Gastrocnemius medialis (tissue), 4 donors: ENCODE data around the gene MRPL42. TPM values are rescaled to one million over a fixed set of nuclear protein-coding genes. Genes with fewer than 3 reads are reported as not detected.

Source experiments
- ATAC-seq, 2 donors: fragments of 150-250 bp; one replicate each; pipeline ENCODE4 v1.9.1; 2016
- DNase-seq, 2 donors: peaks; one replicate each; pipeline ENCODE4 v3.0.0-alpha.2; 2019
- H3K27ac ChIP-seq, 4 donors: fragments of 200-600 bp; sonication (generic); 1 replicate in 1 of 4; 2 replicates in 3 of 4; pipeline ENCODE4 v1.5.1; 2016 to 2018; ENCODE audit warnings: mild to moderate bottlenecking in 2 of 4, moderate library complexity in 1 of 4
- H3K27me3 ChIP-seq, 3 donors: fragments of 200-600 bp; sonication (generic) in 2 of 3; 1 replicate in 1 of 3; 2 replicates in 2 of 3; pipeline versions ENCODE4 v1.5.1 to v1.6.0; 2016 to 2019; ENCODE audit warnings: mild to moderate bottlenecking in 1 of 3, moderate library complexity in 1 of 3
- H3K36me3 ChIP-seq, 2 donors: fragments of 200-600 bp; sonication (generic) in 1 of 2; one replicate each; pipeline ENCODE4 v1.5.1; 2017 to 2018
- H3K4me1 ChIP-seq, 2 donors: fragments of 200-600 bp; sonication (generic) in 1 of 2; one replicate each; pipeline ENCODE4 v1.5.1; 2016 to 2017; ENCODE audit warnings: mild to moderate bottlenecking in 2 of 2
- H3K4me3 ChIP-seq, 4 donors: fragments of 200-600 bp; sonication (generic) in 3 of 4; 1 replicate in 1 of 4; 2 replicates in 3 of 4; pipeline ENCODE4 v1.5.1; 2016 to 2019; ENCODE audit warnings: mild to moderate bottlenecking in 2 of 4
- H3K9me3 ChIP-seq, 3 donors: fragments of 200-600 bp; sonication (generic) in 2 of 3; 1 replicate in 1 of 3; 2 replicates in 2 of 3; pipeline ENCODE4 v1.5.1; 2016 to 2019
- POLR2A ChIP-seq, 2 donors: fragments of 450-650 bp; IDR thresholded peaks; one replicate each; pipeline ENCODE4 v1.6.1; 2017; ENCODE audit warnings: antibody characterized with exemption in 2 of 2, mild to moderate bottlenecking in 2 of 2, moderate library complexity in 2 of 2
- in situ Hi-C, 4 donors: fragments of 200-750 bp; cut with MboI; loops; one replicate each; pipeline versions ENCODE4 v1.15.0 to v1.8.0; 2017; ENCODE audit warnings: low sequenced_read_pairs in 4 of 4
- intact Hi-C: fragments of 100-400 bp; cut with DNase I; formaldehyde crosslinking; loops from one replicate; pipeline ENCODE4 v1.15.1; 2023; ENCODE audit warnings: low total_unique reads
- total RNA-seq, 4 donors: library from RNA; depleted of rRNA; stranded (reverse); fragments of >200 nt; gene quantifications; one replicate each; pipeline versions ENCODE4 v1.1.0 to v1.2.3, GENCODE V29; 2016
- TF ChIP-seq, protein P1 (sequence below), 5 experiments: fragments of 450-650 bp in 3 of 5; fragments of 200-600 bp in 2 of 5; sonication (generic) in 2 of 5; IDR thresholded peaks in 4 of 5; conservative IDR thresholded peaks in 1 of 5; 1 replicate in 4 of 5; 2 replicates in 1 of 5; pipeline ENCODE4 v1.5.1; 2016 to 2019; ENCODE audit warnings: antibody characterized with exemption in 5 of 5, mild to moderate bottlenecking in 3 of 5, moderate library complexity in 3 of 5

MRPL42 gene
- total RNA-seq, 4 donors from 2014 or later: 14.0 to 44.6 (median 34.8) TPM

- Histone ChIP-seq H3K4me3 (no peak overlapping the region), H3K27ac (no peak overlapping the region), H3K4me1 (peaks cover 2 to 6% of the 10 kb centered on the region in 2 donors), H3K9me3 (no peaks in the 10 kb centered on the region), H3K27me3 (no peaks in the 10 kb centered on the region), H3K36me3 (no peaks in the 10 kb centered on the region)
- TF ChIP-seq, protein P1, sequence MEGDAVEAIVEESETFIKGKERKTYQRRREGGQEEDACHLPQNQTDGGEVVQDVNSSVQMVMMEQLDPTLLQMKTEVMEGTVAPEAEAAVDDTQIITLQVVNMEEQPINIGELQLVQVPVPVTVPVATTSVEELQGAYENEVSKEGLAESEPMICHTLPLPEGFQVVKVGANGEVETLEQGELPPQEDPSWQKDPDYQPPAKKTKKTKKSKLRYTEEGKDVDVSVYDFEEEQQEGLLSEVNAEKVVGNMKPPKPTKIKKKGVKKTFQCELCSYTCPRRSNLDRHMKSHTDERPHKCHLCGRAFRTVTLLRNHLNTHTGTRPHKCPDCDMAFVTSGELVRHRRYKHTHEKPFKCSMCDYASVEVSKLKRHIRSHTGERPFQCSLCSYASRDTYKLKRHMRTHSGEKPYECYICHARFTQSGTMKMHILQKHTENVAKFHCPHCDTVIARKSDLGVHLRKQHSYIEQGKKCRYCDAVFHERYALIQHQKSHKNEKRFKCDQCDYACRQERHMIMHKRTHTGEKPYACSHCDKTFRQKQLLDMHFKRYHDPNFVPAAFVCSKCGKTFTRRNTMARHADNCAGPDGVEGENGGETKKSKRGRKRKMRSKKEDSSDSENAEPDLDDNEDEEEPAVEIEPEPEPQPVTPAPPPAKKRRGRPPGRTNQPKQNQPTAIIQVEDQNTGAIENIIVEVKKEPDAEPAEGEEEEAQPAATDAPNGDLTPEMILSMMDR (IDR thresholded peaks at IDR 0.05 in 4 of 5, conservative IDR thresholded peaks at IDR 0.05 in 1 of 5): no peak
- TF ChIP-seq POLR2A (IDR thresholded peaks at IDR 0.05): no peak
- in situ Hi-C loops: no loop called here
- intact Hi-C loops: no loop called here
- DNase-seq (no peak), ATAC-seq (no peak)
Measured at GRCh38 chr12:93451423-93452158, 15.7 kb upstream of the MRPL42 start.

DNA sequence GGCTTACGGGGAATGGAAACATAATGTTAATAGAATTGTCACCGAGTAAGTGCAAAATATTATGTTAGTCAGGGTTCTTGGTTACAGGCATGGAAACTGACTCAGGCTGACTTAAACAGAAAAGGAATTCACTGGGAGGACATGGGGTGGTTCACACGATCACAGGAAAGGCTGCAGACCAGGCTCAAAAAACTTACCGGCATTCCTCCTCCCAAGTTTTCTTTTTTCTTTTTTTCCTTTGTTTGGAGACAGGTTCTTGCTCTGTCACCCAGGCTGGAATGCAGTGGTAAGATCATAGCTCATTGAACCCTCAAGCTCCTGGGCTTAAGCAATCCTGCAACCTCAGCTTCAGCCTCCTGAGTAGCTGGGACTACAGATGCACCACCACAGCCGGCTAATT is 13.7 kb upstream of the MRPL42 start:
- Histone ChIP-seq H3K4me3 (no peak overlapping the region), H3K27me3 (no peaks in the 10 kb centered on the region), H3K4me1 (peaks cover 2% of the 10 kb centered on the region in 2 donors), H3K36me3 (no peaks in the 10 kb centered on the region), H3K9me3 (no peaks in the 10 kb centered on the region), H3K27ac (no peak overlapping the region)
- in situ Hi-C loops (no loop called here), intact Hi-C loops (no loop called here)
- ATAC-seq (no peak), DNase-seq (no peak)
- TF ChIP-seq, protein P1 (IDR thresholded peaks at IDR 0.05 in 4 of 5, conservative IDR thresholded peaks at IDR 0.05 in 1 of 5): no peak
- TF ChIP-seq POLR2A (IDR thresholded peaks at IDR 0.05): no peak

- intact Hi-C loops (no loop called here), in situ Hi-C loops (no loop called here)
- no peaks in the 10 kb centered on the region for H3K9me3 ChIP-seq
- DNase-seq (no peak), ATAC-seq (no peak)
- no peak overlapping the region for H3K27ac ChIP-seq
- no peaks in the 10 kb centered on the region for H3K27me3 ChIP-seq
- no peaks in the 10 kb centered on the region for H3K36me3 ChIP-seq
- no peak overlapping the region for H3K4me3 ChIP-seq
- no peak for TF ChIP-seq POLR2A (IDR thresholded peaks at IDR 0.05)
- TF ChIP-seq, protein P1 (IDR thresholded peaks at IDR 0.05 in 4 of 5, conservative IDR thresholded peaks at IDR 0.05 in 1 of 5): no peak
- H3K4me1 ChIP-seq: no peaks in the 10 kb centered on the region
Measured at GRCh38 chr12:93456077-93456476, 11.2 kb upstream of the MRPL42 start.

GRCh38 chr12:93459097-93459496 is 8.2 kb upstream of the MRPL42 start:
- no peak for TF ChIP-seq POLR2A (IDR thresholded peaks at IDR 0.05)
- H3K4me3 ChIP-seq: no peak overlapping the region
- H3K27me3 ChIP-seq: no peaks in the 10 kb centered on the region
- ATAC-seq (no peak), DNase-seq (no peak)
- no peak overlapping the region for H3K27ac ChIP-seq
- no peaks in the 10 kb centered on the region for H3K9me3 ChIP-seq
- no peaks in the 10 kb centered on the region for H3K36me3 ChIP-seq
- in situ Hi-C loops: no loop called here
- H3K4me1 ChIP-seq: no peaks in the 10 kb centered on the region
- intact Hi-C loops: no loop called here

- ATAC-seq: no peak
- in situ Hi-C loops: no loop called here
- Histone ChIP-seq H3K4me3 (no peak overlapping the region), H3K27ac (no peak overlapping the region), H3K27me3 (no peaks in the 10 kb centered on the region), H3K36me3 (no peaks in the 10 kb centered on the region), H3K4me1 (no peaks in the 10 kb centered on the region), H3K9me3 (no peaks in the 10 kb centered on the region)
- no peak for DNase-seq
- TF ChIP-seq, protein P1 (IDR thresholded peaks at IDR 0.05 in 4 of 5, conservative IDR thresholded peaks at IDR 0.05 in 1 of 5): no peak
- TF ChIP-seq POLR2A (IDR thresholded peaks at IDR 0.05): no peak
- intact Hi-C loops: no loop called here
Measured at GRCh38 chr12:93460003-93460402, 7.3 kb upstream of the MRPL42 start.
